Mammary epithelial cell (primary cell): ENCODE results near the gene RIMOC1.

Source experiments
- CTCF ChIP-seq, 2 donors: IDR thresholded peaks in 1 of 2; conservative IDR thresholded peaks in 1 of 2; 2 replicates each; pipeline ENCODE4 v1.5.1; 2011 to 2012; ENCODE audit warnings: inconsistent platforms in 2 of 2, low read length in 2 of 2, mild to moderate bottlenecking in 2 of 2, control low read depth in 1 of 2, low read depth in 1 of 2; ENCODE audit not compliant: insufficient read depth in 1 of 2; ENCODE audit errors: extremely low read depth in 1 of 2
- EZH2 ChIP-seq: IDR thresholded peaks from 2 replicates; pipeline ENCODE4 v1.6.1; 2012; ENCODE audit warnings: low read length, inconsistent platforms, borderline replicate concordance

- no peak for TF ChIP-seq CTCF (conservative IDR thresholded peaks at IDR 0.05 in 1 of 2, IDR thresholded peaks at IDR 0.05 in 1 of 2; ENCODE audit: extremely low read depth in 1 of 2, insufficient read depth in 1 of 2, low read depth in 1 of 2, low read length in 2 of 2)
- no peak for TF ChIP-seq EZH2
These were observed 12.1 kb upstream of the RIMOC1 start for GRCh38 chr5:41892031-41892430.
